GM12873 (cell line): ENCODE results near the gene RHCE.
"Not testable (repeated sequence)": the region's sequence is repeated elsewhere in the genome, so short reads cannot be mapped to it uniquely, and the experiment has no call there.

Experiments used
- CTCF ChIP-seq: IDR thresholded peaks from 2 replicates; pipeline ENCODE4 v1.5.1; 2012; ENCODE audit warnings: low read depth, mild to moderate bottlenecking, moderate library complexity, low read length, control low read depth; ENCODE audit not compliant: insufficient read depth; ENCODE audit errors: missing control alignments

RHCE gene

GRCh38 chr1:25420715-25421114 is at the start of gene RHCE:
RHCE (minus strand) TSS chr1:25420825; CDS start chr1:25420786, 39 bp downstream.
- TF ChIP-seq CTCF = not testable (repeated sequence)

- TF ChIP-seq CTCF = no peak
These were observed 48.6 kb upstream of the RHCE start for GRCh38 chr1:25469177-25469576.

- no peak for TF ChIP-seq CTCF
These were observed 47.4 kb upstream of the RHCE start for GRCh38 chr1:25468033-25468432.

- TF ChIP-seq CTCF = no peak
These were observed 47.0 kb upstream of the RHCE start for GRCh38 chr1:25467616-25468015.

- no peak for TF ChIP-seq CTCF
These were observed 46.6 kb upstream of the RHCE start for GRCh38 chr1:25467193-25467592.

- TF ChIP-seq CTCF = no peak
These were observed 42.1 kb upstream of the RHCE start for GRCh38 chr1:25462732-25463131.

GRCh38 chr1:25461849-25462248 is 41.2 kb upstream of the RHCE start:
- TF ChIP-seq CTCF = no peak
